Measurements from ENCODE around the gene SHISA9.

DNA sequence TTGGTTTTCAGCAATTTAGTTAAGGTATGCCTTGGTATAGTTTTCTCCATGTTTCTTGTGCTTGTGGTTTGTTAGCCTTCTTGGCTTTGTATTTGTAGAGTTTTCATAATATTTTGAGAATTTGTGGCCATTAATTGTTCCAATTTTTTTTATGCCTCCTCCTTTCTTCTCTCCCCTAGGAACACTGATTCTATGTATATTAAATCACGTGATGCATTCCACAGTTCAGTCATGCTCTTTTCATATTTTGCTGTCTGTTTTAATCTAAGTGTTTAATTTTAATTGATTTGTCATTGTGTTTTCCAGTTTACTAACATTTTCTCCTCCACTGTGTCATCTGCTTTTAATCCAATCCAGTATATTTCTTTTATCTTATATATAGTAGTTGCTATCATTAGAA, 263.6 kb downstream of the SHISA9 start:
- TF ChIP-seq, protein P1, sequence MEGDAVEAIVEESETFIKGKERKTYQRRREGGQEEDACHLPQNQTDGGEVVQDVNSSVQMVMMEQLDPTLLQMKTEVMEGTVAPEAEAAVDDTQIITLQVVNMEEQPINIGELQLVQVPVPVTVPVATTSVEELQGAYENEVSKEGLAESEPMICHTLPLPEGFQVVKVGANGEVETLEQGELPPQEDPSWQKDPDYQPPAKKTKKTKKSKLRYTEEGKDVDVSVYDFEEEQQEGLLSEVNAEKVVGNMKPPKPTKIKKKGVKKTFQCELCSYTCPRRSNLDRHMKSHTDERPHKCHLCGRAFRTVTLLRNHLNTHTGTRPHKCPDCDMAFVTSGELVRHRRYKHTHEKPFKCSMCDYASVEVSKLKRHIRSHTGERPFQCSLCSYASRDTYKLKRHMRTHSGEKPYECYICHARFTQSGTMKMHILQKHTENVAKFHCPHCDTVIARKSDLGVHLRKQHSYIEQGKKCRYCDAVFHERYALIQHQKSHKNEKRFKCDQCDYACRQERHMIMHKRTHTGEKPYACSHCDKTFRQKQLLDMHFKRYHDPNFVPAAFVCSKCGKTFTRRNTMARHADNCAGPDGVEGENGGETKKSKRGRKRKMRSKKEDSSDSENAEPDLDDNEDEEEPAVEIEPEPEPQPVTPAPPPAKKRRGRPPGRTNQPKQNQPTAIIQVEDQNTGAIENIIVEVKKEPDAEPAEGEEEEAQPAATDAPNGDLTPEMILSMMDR (IDR thresholded peaks at IDR 0.05), result no peak
- no peak for TF ChIP-seq POLR2A (IDR thresholded peaks at IDR 0.05)
